Measurements from ENCODE around the gene POU6F1.

POU6F1 gene

GRCh38 chr12:51191516-51192283 lies 26.2 kb downstream of the POU6F1 start:
- no peak for TF ChIP-seq CTCF (IDR thresholded peaks at IDR 0.05; ENCODE audit: low read depth, low read length)
- no peak for DNase-seq (ENCODE audit: low read depth)
- no peak overlapping the region for H3K4me3 ChIP-seq (ENCODE audit: low read depth, low read length)

DNA sequence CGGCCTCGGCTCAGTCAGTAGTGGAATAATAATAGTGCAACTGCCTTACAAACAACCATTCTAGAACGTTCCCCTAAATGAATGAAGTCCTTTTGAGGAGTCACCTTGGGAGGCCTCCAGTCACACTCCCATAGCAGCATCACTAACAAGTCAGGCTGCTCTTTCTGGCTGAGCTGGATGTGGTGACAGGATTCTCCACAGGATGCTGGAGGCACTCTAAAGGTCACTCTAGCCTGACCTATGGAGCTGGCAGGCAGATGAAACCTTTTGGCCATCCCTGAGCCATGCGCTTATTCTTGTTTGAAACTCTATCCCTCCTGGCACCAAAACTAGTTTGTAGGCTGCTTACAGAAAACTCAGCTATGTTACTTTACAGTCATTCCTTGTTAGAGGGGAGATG lies 27.0 kb downstream of the POU6F1 start:
- DNase-seq (ENCODE audit: low read depth), result no peak
- no peak overlapping the region for H3K4me3 ChIP-seq (ENCODE audit: low read depth, low read length)
- TF ChIP-seq MYC (IDR thresholded peaks at IDR 0.05; ENCODE audit: low read depth, low read length), result no peak
- TF ChIP-seq MAX (IDR thresholded peaks at IDR 0.05; ENCODE audit: low read depth, low read length), result no peak
- TF ChIP-seq CTCF (IDR thresholded peaks at IDR 0.05; ENCODE audit: low read depth, low read length), result no peak

DNA sequence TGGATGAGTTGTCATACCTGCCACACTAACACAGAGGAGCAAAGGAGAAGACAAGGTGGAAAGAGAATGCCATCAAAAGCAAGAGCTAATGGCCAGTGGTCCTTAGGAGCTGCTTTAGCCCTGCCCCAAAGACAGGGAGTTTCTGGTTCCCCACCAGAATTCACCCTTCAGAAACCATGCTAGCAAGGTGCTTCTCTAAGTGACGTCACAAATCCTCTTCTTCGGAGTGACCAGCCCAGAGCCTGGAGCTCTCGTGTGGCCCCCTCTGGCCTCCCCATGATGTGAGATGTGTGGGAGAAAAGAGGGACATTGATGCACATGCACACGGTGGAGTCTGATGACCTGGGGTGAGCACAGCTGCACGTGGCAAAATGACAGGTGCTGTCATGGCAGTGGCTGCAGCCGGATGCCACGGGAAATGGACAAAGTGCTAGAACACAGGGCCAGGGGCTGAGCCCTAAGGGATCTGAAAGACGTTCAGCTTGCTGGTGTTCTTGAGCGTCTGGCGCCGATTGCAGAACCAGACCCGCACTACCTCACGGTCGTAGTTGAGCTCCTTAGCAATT lies 28.0 kb downstream of the POU6F1 start:
- no peak for DNase-seq (ENCODE audit: low read depth)
- H3K4me3 ChIP-seq (ENCODE audit: low read depth, low read length), result no peak overlapping the region
- TF ChIP-seq CTCF (IDR thresholded peaks at IDR 0.05; ENCODE audit: low read depth, low read length), result no peak
- TF ChIP-seq MYC (IDR thresholded peaks at IDR 0.05; ENCODE audit: low read depth, low read length), result no peak
- TF ChIP-seq POLR2A (IDR thresholded peaks at IDR 0.05; ENCODE audit: extremely low read depth, insufficient read length), result no peak
- TF ChIP-seq MAX (IDR thresholded peaks at IDR 0.05; ENCODE audit: low read depth, low read length), result no peak

DNA sequence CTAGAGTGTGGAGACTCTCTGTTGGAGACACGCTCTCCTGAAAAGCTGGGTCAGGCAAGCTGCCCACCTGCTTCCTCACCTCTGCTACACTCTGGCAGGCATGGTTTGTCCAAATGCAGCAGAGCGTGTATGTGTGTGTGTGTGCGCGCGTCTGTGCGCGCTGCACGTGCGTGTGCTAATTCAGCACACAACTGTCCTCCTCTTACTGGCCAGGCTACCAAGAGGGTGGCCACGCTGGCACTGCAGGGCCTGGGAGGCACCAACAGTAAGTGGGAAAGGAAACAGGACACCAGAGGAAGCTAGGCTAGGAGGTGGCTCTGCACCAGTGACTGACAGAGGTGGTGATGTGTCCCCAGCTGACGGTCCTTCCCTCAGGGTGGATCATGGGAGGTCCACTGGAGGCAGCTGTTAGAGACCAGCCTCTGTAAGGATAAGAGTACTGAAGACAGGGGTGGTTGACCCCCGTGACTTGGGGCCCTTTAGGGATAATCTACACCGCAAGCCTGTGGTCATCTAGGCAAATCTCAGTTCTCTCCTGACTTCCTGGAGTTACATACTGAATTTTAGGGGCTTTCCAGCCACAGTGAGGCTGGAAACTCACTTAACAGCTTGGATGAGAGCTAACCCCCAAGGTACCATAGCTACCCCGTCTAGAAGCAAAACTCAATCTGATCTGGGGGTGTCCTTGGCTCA lies 29.4 kb downstream of the POU6F1 start:
- TF ChIP-seq POLR2A (IDR thresholded peaks at IDR 0.05; ENCODE audit: extremely low read depth, insufficient read length) (no peak), CTCF (IDR thresholded peaks at IDR 0.05; ENCODE audit: low read depth, low read length) (no peak), MYC (IDR thresholded peaks at IDR 0.05; ENCODE audit: low read depth, low read length) (no peak), MAX (IDR thresholded peaks at IDR 0.05; ENCODE audit: low read depth, low read length) (no peak)
- no peak for DNase-seq (ENCODE audit: low read depth)
- no peak overlapping the region for H3K4me3 ChIP-seq (ENCODE audit: low read depth, low read length)

DNA sequence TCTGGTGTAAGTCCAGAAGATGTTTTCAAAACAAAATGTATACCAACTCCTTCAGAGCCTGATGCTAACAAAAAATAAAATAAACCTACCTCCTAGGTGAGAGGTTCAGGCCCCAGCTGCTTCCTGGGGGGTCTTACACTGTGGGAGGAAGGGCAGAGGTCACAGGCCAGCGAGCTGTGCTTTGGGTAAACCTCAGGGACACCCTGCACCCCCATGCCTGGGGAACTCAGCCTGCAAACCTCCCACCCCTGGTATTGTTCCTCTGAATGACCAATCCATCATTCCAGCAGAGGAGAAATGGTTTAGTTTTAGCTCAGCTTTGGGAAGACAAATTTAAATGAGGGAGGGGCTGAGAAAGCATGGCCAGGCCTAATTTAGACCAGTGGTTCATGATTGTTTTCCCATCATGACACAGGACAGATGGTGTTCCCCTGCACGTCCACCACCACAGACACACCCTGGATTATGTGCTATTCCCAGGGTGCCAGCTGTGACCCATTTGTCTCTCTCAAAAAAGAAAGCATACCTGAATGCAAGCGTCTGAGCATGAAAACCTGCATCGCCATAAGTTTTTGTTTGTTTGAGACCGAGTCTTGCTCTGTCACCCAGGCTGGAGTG lies 30.4 kb downstream of the POU6F1 start:
- H3K4me3 ChIP-seq (ENCODE audit: low read depth, low read length), result no peak overlapping the region
- TF ChIP-seq CTCF (IDR thresholded peaks at IDR 0.05; ENCODE audit: low read depth, low read length) (no peak), MYC (IDR thresholded peaks at IDR 0.05; ENCODE audit: low read depth, low read length) (no peak), POLR2A (IDR thresholded peaks at IDR 0.05; ENCODE audit: extremely low read depth, insufficient read length) (no peak)
- no peak for DNase-seq (ENCODE audit: low read depth)

All from NB4 (cell line).